ENCODE measurements around the gene SPTBN2.

SPTBN2 gene

DNA sequence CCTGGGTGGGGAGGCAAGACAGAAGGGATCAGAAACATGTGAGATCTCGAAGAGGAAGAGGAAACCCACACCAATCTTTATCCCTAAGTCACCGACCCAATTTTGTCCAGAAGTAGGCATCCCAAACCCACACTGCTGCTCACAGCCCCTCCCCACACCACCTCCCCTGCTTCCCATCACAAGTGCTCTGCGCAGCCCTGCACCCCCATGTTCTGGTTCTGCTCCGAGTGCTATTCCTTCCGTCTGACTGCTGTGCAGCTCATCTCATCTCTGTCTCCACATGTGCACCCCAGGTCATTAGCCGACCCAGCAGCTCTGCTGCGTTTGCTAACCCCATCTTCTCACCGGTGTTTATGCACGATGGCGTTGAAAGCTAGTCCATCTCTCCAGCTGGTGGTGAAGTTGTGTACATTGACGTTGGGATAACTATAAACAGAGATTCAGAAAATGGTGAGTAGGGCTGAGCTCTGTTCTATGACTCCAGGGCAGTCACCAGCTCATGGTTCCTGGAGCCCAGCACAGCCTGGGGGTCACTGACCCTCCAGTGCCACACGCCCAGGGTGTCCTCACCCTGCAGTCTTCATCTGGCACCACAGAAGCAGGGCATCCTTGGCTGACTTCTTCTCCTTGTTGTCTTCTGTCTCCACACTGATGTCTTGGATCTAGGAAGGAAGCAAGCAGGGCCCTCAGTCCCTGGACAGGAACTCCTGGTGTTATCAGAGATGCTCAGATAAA is 15.1 kb downstream of the SPTBN2 start:
- no peak overlapping the region for H3K4me3 ChIP-seq (ENCODE audit: control insufficient read depth, low read depth, low read length)
- no peak for DNase-seq (ENCODE audit: low read depth)
- no peak for TF ChIP-seq CTCF (IDR thresholded peaks at IDR 0.05; ENCODE audit: control insufficient read depth, insufficient read depth, low read depth, low read length, missing control alignments)

DNA sequence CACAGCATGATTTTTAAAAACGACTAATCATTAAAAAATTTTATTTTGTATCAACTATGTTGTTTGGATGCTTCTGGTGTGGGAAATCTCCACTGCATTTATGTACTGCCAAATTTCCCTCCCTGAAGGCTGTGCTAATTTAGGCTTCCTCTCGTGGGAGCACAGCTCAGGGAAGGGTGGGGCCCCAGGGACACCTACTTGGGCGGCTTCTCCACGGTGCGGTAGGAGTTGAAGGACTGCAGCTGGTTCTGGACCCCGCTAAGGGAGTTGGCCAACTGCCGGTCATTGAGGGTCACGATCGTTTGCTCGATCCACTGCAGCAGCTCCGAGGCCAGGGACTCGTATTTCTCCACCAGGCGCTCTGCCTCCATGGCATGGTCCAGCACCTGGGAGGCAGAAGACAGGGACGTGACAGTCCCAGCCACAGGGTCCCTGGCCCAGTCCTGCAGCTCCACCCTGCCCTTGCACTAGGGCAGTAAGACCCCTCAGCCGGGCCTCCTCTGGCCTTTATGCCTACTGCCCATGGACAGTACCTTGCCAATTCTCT is 18.6 kb downstream of the SPTBN2 start:
- no peak overlapping the region for H3K4me3 ChIP-seq (ENCODE audit: control insufficient read depth, low read depth, low read length)

DNA sequence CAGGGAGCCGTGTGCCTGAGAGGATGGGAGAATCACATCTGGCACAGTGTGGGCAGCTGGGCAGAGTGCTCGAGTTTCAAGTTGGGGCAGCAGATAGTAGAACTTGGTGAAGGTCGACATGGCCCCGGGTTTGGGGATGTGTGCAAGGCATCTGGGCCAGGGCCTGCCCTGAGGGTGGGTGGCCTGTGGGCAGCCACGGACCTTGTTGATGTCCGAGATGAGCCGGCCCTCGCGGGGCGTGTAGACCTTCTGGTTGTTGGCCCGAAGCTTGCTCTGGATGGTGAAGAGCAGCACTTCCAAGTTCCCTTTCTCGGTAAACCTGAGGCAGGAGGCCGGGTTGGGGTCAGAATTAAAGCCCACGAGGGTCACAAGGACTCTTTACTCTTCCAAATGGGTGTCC is 20.3 kb downstream of the SPTBN2 start:
- H3K4me3 ChIP-seq (ENCODE audit: control insufficient read depth, low read depth, low read length), result no peak overlapping the region
- TF ChIP-seq CTCF (IDR thresholded peaks at IDR 0.05; ENCODE audit: control insufficient read depth, insufficient read depth, low read depth, low read length, missing control alignments), result no peak
- DNase-seq (ENCODE audit: low read depth), result no peak

More for the DNA sequence above, 18.6 kb downstream of the SPTBN2 start:
- no peak for DNase-seq (ENCODE audit: low read depth)
- no peak for TF ChIP-seq CTCF (IDR thresholded peaks at IDR 0.05; ENCODE audit: control insufficient read depth, insufficient read depth, low read depth, low read length, missing control alignments)

GRCh38 chr11:66708094-66708493 is 20.9 kb downstream of the SPTBN2 start:
- no peak overlapping the region for H3K4me3 ChIP-seq (ENCODE audit: control insufficient read depth, low read depth, low read length)
- TF ChIP-seq CTCF (IDR thresholded peaks at IDR 0.05; ENCODE audit: control insufficient read depth, insufficient read depth, low read depth, low read length, missing control alignments), result no peak
- DNase-seq (ENCODE audit: low read depth), result no peak

- no peak for DNase-seq (ENCODE audit: low read depth)
- no peak overlapping the region for H3K4me3 ChIP-seq (ENCODE audit: control insufficient read depth, low read depth, low read length)
- TF ChIP-seq CTCF (IDR thresholded peaks at IDR 0.05; ENCODE audit: control insufficient read depth, insufficient read depth, low read depth, low read length, missing control alignments), result no peak
Measured at GRCh38 chr11:66707486-66707885, 21.5 kb downstream of the SPTBN2 start.

GRCh38 chr11:66706989-66707388 is 22.0 kb downstream of the SPTBN2 start:
- TF ChIP-seq CTCF (IDR thresholded peaks at IDR 0.05; ENCODE audit: control insufficient read depth, insufficient read depth, low read depth, low read length, missing control alignments), result no peak
- no peak for DNase-seq (ENCODE audit: low read depth)
- no peak overlapping the region for H3K4me3 ChIP-seq (ENCODE audit: control insufficient read depth, low read depth, low read length)

All from AG09309 (cell line).